HUES6 (cell line): ENCODE results near the gene ABCG2.

Source experiments
- H3K27ac ChIP-seq: 2 replicates; pipeline ENCODE4 v1.7.0; 2013; ENCODE audit warnings: low read depth, mild to moderate bottlenecking, low read length, inconsistent platforms
- H3K27me3 ChIP-seq: 2 replicates; pipeline ENCODE4 v1.6.1; 2013; ENCODE audit warnings: low read length; ENCODE audit not compliant: control insufficient read depth, insufficient read depth
- H3K36me3 ChIP-seq: 2 replicates; pipeline ENCODE4 v1.6.1; 2013; ENCODE audit warnings: low read length; ENCODE audit not compliant: control insufficient read depth, insufficient read depth
- H3K4me1 ChIP-seq: 2 replicates; pipeline ENCODE4 v1.6.1; 2013; ENCODE audit warnings: low read length; ENCODE audit not compliant: control insufficient read depth, insufficient read depth
- H3K4me3 ChIP-seq: 2 replicates; pipeline ENCODE4 v1.5.1; 2013; ENCODE audit warnings: low read depth, low read length
- H3K9ac ChIP-seq: one replicate; pipeline ENCODE4 v1.6.1; 2013; ENCODE audit warnings: mild to moderate bottlenecking, low read length
- H3K9me3 ChIP-seq: 2 replicates; pipeline ENCODE4 v1.6.1; 2013; ENCODE audit warnings: low read depth, low read length; ENCODE audit not compliant: control insufficient read depth, insufficient read depth

The ABCG2 gene

DNA sequence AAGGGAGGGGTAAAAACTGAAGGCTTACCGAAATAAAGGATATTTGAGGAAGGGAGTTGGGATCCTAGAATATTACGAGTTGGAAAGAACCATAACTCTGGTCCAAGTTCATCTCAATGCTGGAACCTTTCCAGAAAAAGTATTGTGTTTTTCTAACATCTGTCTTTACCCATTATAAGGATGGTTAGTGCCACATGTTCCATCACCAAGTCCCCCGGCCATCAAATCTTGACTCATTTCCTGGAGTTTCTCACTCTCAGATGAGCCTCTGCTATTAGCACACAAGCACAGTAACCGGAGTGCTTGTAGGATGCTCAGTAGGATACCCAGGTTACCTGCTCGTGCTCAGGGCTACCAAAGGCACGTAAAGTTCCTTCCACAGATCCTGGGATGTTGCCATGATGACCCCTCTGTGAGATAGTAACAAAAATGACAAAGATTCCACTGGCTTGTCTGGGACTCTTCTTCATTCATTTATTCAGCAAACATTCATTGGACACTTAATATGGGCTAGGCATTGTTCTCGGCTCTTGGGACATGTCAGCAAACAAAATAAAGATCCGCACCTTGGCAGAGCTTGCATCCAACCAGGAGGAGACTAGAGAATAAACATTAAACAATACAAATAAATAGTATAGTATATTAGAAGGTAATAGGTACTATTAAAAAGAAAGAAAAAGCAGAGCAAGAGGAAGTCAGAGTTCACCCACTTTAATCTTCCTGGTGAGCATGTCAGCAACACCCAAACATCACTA lies 114.7 kb downstream of the ABCG2 start:
- no peaks in the 10 kb centered on the region for H3K9me3 ChIP-seq
- no peak overlapping the region for H3K4me3 ChIP-seq
- H3K27me3 ChIP-seq = no peaks in the 10 kb centered on the region
- peaks cover 96% of the 10 kb centered on the region for H3K36me3 ChIP-seq
- no peak overlapping the region for H3K9ac ChIP-seq
- H3K27ac ChIP-seq = no peak overlapping the region
- no peaks in the 10 kb centered on the region for H3K4me1 ChIP-seq

DNA sequence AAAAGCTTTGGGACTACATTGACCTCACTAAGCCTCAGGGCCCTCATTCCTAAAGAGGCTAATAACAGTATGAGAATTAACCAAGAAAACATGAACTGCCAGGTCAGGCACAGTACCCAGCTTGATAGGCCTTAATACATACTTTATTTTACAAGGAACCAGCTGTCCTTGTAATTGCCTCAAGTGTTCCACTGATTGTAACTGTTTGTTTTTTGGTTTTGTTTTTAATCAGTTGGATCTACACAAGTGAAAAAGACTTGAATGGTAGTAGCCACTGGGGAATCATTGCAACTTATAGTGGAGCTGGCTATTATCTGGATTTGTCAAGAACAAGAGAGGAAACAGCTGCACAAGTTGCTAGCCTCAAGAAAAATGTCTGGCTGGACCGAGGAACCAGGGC lies 115.4 kb downstream of the ABCG2 start:
- H3K9me3 ChIP-seq = no peaks in the 10 kb centered on the region
- H3K27ac ChIP-seq = no peak overlapping the region
- no peaks in the 10 kb centered on the region for H3K4me1 ChIP-seq
- peaks cover 96% of the 10 kb centered on the region for H3K36me3 ChIP-seq
- H3K27me3 ChIP-seq = no peaks in the 10 kb centered on the region
- H3K9ac ChIP-seq = no peak overlapping the region
- H3K4me3 ChIP-seq = no peak overlapping the region

DNA sequence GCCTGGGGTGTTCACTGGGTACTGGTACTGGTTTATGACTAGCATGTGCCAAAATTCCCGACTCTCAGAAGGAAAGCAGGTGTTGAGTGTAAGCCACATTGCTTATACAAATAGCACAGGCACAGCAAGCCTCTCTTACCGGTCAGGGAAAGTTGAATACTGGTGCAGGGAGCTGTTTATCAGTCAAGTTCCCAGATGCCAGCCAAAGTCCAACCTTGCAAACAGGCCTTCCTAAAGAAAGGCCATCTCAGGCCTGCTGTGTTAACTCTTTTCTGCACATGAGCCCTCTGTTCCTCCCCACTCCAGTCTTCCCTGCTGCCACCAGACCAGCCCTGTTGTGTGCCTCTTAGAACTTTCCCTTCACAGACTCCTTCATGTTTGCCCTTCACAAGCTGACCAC lies 116.8 kb downstream of the ABCG2 start:
- no peak overlapping the region for H3K9ac ChIP-seq
- H3K36me3 ChIP-seq = peaks cover 100% of the 10 kb centered on the region
- H3K4me3 ChIP-seq = no peak overlapping the region
- H3K27me3 ChIP-seq = no peaks in the 10 kb centered on the region
- no peaks in the 10 kb centered on the region for H3K4me1 ChIP-seq
- H3K27ac ChIP-seq = no peak overlapping the region
- H3K9me3 ChIP-seq = no peaks in the 10 kb centered on the region

DNA sequence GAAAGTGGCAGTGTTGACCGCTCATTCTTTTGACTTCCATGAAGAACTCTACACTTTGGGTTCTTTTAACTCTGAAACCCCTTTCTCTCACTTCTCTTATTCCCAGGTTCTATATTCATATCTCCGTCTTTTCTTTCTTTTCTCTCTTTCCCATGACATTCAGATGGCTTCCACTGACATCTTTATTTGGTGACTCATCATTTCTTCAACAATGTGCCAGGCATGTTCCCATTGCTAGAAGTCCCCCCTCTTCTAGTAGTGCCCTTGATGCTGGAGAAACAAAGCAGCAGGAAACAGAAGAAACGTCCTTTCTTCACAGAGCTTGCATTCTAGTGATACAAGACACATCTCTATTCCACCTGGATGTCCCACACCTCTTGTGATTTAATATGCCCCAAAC lies 117.7 kb downstream of the ABCG2 start:
- Histone ChIP-seq H3K27me3 (no peaks in the 10 kb centered on the region), H3K27ac (no peak overlapping the region), H3K4me1 (no peaks in the 10 kb centered on the region), H3K36me3 (peaks cover 100% of the 10 kb centered on the region), H3K9me3 (no peaks in the 10 kb centered on the region), H3K4me3 (no peak overlapping the region), H3K9ac (no peak overlapping the region)
